Tibial nerve (tissue), 4 donors: ENCODE results near the gene SRP9. TPM values are rescaled to one million over a fixed set of nuclear protein-coding genes. Genes with fewer than 3 reads are reported as not detected.
A peak's percentile ranks its signal among the peaks of the same experiment; 100 is the strongest.

ENCODE experiments used
- DNase-seq, 2 donors: peaks; one replicate each; pipeline ENCODE4 v3.0.0-alpha.2; 2019; ENCODE audit warnings: low spot score in 2 of 2
- H3K27ac ChIP-seq, 4 donors: fragments of 200-600 bp; sonication (generic) in 3 of 4; one replicate each; pipeline ENCODE4 v1.5.1; 2017 to 2019; ENCODE audit warnings: mild to moderate bottlenecking in 1 of 4
- H3K27me3 ChIP-seq, 2 donors: fragments of 200-600 bp; sonication (generic) in 1 of 2; one replicate each; pipeline versions ENCODE4 v1.5.1 to v1.6.0; 2017 to 2019
- H3K36me3 ChIP-seq, 3 donors: fragments of 200-600 bp; sonication (generic); one replicate each; pipeline ENCODE4 v1.5.1; 2018 to 2019
- H3K4me1 ChIP-seq, 4 donors: fragments of 200-600 bp; sonication (generic) in 3 of 4; one replicate each; pipeline ENCODE4 v1.5.1; 2017 to 2019
- H3K4me3 ChIP-seq, 4 donors: fragments of 200-600 bp; sonication (generic) in 3 of 4; one replicate each; pipeline ENCODE4 v1.5.1; 2017 to 2019; ENCODE audit warnings: mild to moderate bottlenecking in 1 of 4, moderate library complexity in 1 of 4
- H3K9me3 ChIP-seq, 4 donors: fragments of 200-600 bp; sonication (generic) in 3 of 4; one replicate each; pipeline ENCODE4 v1.5.1; 2017 to 2019
- CTCF ChIP-seq, 5 experiments: fragments of 200-600 bp in 3 of 5; fragments of 450-650 bp in 2 of 5; sonication (generic) in 3 of 5; IDR thresholded peaks; one replicate each; pipeline ENCODE4 v1.5.1; 2016 to 2019; ENCODE audit warnings: antibody characterized with exemption in 5 of 5, mild to moderate bottlenecking in 3 of 5, moderate library complexity in 2 of 5
- EP300 ChIP-seq, 2 donors: sonication (generic); formaldehyde crosslinking; IDR thresholded peaks; one replicate each; pipeline ENCODE4 v1.6.1; 2017; ENCODE audit warnings: antibody characterized with exemption in 2 of 2, mild to moderate bottlenecking in 1 of 2
- POLR2A ChIP-seq, 2 donors: fragments of 450-650 bp; IDR thresholded peaks; one replicate each; pipeline ENCODE4 v1.6.1; 2017; ENCODE audit warnings: antibody characterized with exemption in 2 of 2, mild to moderate bottlenecking in 2 of 2, moderate library complexity in 2 of 2
- WGBS, 2 donors: methylation state at CpG; one replicate each; pipeline ENCODE4 v1.1.5; 2018; 5-methylcytosine and 5-hydroxymethylcytosine counted together
- total RNA-seq, 4 donors: library from RNA; depleted of rRNA; stranded (reverse); fragments of >200 nt; gene quantifications; one replicate each; pipeline ENCODE4 v1.1.0, GENCODE V29; 2016

The SRP9 gene
- total RNA-seq, 4 donors from 2014 or later, result 130 to 178 (median 146) TPM

DNA sequence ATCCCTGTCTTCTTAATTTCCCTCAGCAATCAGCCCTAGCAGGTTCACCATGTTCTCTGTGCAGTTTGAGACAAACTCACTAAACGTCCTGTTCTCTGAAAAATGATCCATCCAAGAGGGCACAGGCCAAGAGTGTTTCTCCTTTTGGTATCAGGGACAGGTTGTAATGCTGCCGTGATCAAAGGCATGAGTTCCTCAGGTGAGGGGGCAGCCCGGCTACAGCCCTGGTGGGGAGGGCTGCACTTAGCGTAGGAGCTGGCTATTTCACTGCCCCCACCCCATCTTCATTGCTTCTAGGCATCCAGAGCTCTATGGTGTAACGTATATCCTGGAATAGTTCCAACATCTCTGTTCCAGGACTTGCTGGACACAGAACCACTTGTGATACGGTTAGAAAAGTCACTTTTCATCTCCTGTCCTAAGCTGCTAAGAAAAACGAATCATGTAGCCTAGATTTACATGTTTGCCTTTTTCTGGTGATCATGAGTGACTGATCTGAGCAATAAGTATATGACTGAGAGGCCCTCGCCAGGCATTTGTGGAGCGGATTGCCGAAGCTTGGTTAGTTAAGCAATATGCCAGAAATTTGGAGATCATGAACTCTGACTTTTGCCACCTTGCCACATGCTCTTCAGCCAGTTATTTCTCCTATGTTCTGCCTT, 41.1 kb upstream of the SRP9 start:
- WGBS, 2 donors, result 50 to 62% methylated on average over 8 to 10 of the region's 10 CpGs
- no peaks in the 10 kb centered on the region for H3K9me3 ChIP-seq
- no peak overlapping the region for H3K4me3 ChIP-seq
- DNase-seq, result no peak
- TF ChIP-seq EP300 (IDR thresholded peaks at IDR 0.05) (no peak), POLR2A (IDR thresholded peaks at IDR 0.05) (no peak), CTCF (IDR thresholded peaks at IDR 0.05) (no peak)
- H3K27me3 ChIP-seq, result no peaks in the 10 kb centered on the region
- peaks cover 3 to 29% (median 13%) of the 10 kb centered on the region in 4 donors for H3K4me1 ChIP-seq
- peak overlapping the region in 3 of 4 donors; percentile 16 to 86 (median 71) for H3K27ac ChIP-seq
- H3K36me3 ChIP-seq, result no peaks in the 10 kb centered on the region

GRCh38 chr1:225737161-225737560, 40.5 kb upstream of the SRP9 start:
- no peaks in the 10 kb centered on the region for H3K9me3 ChIP-seq
- H3K27ac ChIP-seq, result peak overlapping the region in 1 of 4 donors; percentile 86
- TF ChIP-seq POLR2A (IDR thresholded peaks at IDR 0.05) (no peak), EP300 (IDR thresholded peaks at IDR 0.05) (no peak), CTCF (IDR thresholded peaks at IDR 0.05) (no peak)
- WGBS, 2 donors, result 41 to 45% methylated on average over 3 of the region's 3 CpGs
- no peak overlapping the region for H3K4me3 ChIP-seq
- no peaks in the 10 kb centered on the region for H3K36me3 ChIP-seq
- no peak for DNase-seq
- H3K27me3 ChIP-seq, result no peaks in the 10 kb centered on the region
- peaks cover 3 to 29% (median 13%) of the 10 kb centered on the region in 4 donors for H3K4me1 ChIP-seq

GRCh38 chr1:225737866-225738265, 39.8 kb upstream of the SRP9 start:
- TF ChIP-seq CTCF (IDR thresholded peaks at IDR 0.05) (no peak), POLR2A (IDR thresholded peaks at IDR 0.05) (no peak), EP300 (IDR thresholded peaks at IDR 0.05) (no peak)
- Histone ChIP-seq H3K4me3 (no peak overlapping the region), H3K4me1 (peaks cover 3 to 29% (median 13%) of the 10 kb centered on the region in 4 donors), H3K36me3 (no peaks in the 10 kb centered on the region), H3K9me3 (no peaks in the 10 kb centered on the region), H3K27me3 (no peaks in the 10 kb centered on the region), H3K27ac (no peak overlapping the region)
- 89 to 91% methylated on average over 3 of the region's 3 CpGs for WGBS, 2 donors
- no peak for DNase-seq

DNA sequence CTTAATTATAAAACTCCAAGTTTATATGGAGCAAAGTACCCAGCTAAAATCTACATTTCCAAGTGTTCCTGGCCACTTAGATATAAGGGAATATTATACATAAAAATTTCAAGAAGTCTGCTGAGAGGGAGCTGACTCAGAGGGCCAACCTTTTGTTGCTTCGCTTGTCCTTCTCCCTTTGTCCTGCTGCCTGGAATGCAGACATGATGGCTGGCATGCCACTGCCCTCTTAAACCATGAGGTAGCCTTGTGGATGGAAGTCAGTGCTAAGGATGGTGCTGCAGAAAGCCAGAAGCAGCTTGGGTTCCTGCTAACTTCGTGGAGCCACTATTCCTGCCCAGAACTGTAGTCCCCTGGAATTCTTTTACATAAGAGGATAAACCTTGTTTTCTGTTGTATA, 38.9 kb upstream of the SRP9 start:
- WGBS, 2 donors, result 88 to 89% methylated on average over 2 of the region's 2 CpGs

More for the DNA sequence above, 38.9 kb upstream of the SRP9 start:
- no peak for DNase-seq
- no peak overlapping the region for H3K27ac ChIP-seq
- no peak for TF ChIP-seq POLR2A (IDR thresholded peaks at IDR 0.05)
- TF ChIP-seq EP300 (IDR thresholded peaks at IDR 0.05), result no peak
- no peak for TF ChIP-seq CTCF (IDR thresholded peaks at IDR 0.05)
- H3K36me3 ChIP-seq, result no peaks in the 10 kb centered on the region
- H3K4me1 ChIP-seq, result peaks cover 3 to 29% (median 13%) of the 10 kb centered on the region in 4 donors
- H3K4me3 ChIP-seq, result no peak overlapping the region
- H3K27me3 ChIP-seq, result no peaks in the 10 kb centered on the region
- no peaks in the 10 kb centered on the region for H3K9me3 ChIP-seq
